Neuronal stem cell (in vitro differentiated cells): ENCODE measurements around the gene SAMD4A.

Experiments used
- DNase-seq: peaks from one replicate; pipeline ENCODE4 v3.0.0-alpha.2; 2013; ENCODE audit warnings: low spot score
- H2AFZ ChIP-seq: one replicate; pipeline ENCODE4 v1.6.1; 2013; ENCODE audit warnings: mild to moderate bottlenecking, low read length, inconsistent platforms
- H2AK5ac ChIP-seq: 2 replicates; pipeline ENCODE4 v1.6.1; 2013; ENCODE audit warnings: low read depth, mild to moderate bottlenecking, inconsistent platforms, low read length, moderate library complexity, mixed read lengths
- H2BK120ac ChIP-seq: 2 replicates; pipeline ENCODE4 v1.6.1; 2013; ENCODE audit warnings: low read depth, mild to moderate bottlenecking, inconsistent platforms, low read length, moderate library complexity, mixed read lengths
- H2BK12ac ChIP-seq: one replicate; pipeline ENCODE4 v1.6.1; 2013; ENCODE audit warnings: low read length, inconsistent platforms
- H2BK15ac ChIP-seq: 2 replicates; pipeline ENCODE4 v1.6.1; 2013; ENCODE audit warnings: mild to moderate bottlenecking, low read length, inconsistent platforms, mixed read lengths
- H2BK5ac ChIP-seq: one replicate; pipeline ENCODE4 v1.6.1; 2013; ENCODE audit warnings: inconsistent platforms, mild to moderate bottlenecking, low read length, moderate library complexity
- H3K14ac ChIP-seq: one replicate; pipeline ENCODE4 v1.6.1; 2013; ENCODE audit warnings: low read length, inconsistent platforms
- H3K18ac ChIP-seq: 2 replicates; pipeline ENCODE4 v1.6.1; 2013; ENCODE audit warnings: low read length, inconsistent platforms
- H3K23ac ChIP-seq: 2 replicates; pipeline ENCODE4 v1.6.1; 2013; ENCODE audit warnings: low read depth, mild to moderate bottlenecking, mixed read lengths, low read length, inconsistent platforms; ENCODE audit not compliant: poor library complexity
- H3K27ac ChIP-seq: replicated peaks from 3 replicates; pipeline ENCODE4 v1.5.1; 2013; ENCODE audit warnings: low read length, inconsistent platforms
- H3K27me3 ChIP-seq, 3 experiments: 2 replicates each; pipeline ENCODE4 v1.6.1; 2013; ENCODE audit warnings: low read length in 3 of 3, mild to moderate bottlenecking in 2 of 3, inconsistent platforms in 1 of 3, low read depth in 1 of 3, mixed read lengths in 1 of 3, moderate library complexity in 1 of 3; ENCODE audit not compliant: control insufficient read depth in 3 of 3, insufficient read depth in 3 of 3
- H3K36me3 ChIP-seq, 2 donors: replicated peaks in 1 of 2; 2 replicates each; pipeline ENCODE4 v1.6.1; 2013; ENCODE audit warnings: low read length in 2 of 2; ENCODE audit not compliant: control insufficient read depth in 2 of 2, insufficient read depth in 2 of 2
- H3K4ac ChIP-seq: 2 replicates; pipeline ENCODE4 v1.6.1; 2013; ENCODE audit warnings: inconsistent platforms, mild to moderate bottlenecking, low read length, moderate library complexity
- H3K4me1 ChIP-seq, 2 donors: 1 replicate in 1 of 2; 2 replicates in 1 of 2; pipeline ENCODE4 v1.6.1; 2013; ENCODE audit warnings: low read length in 2 of 2, low read depth in 1 of 2; ENCODE audit not compliant: control insufficient read depth in 2 of 2, insufficient read depth in 1 of 2
- H3K4me2 ChIP-seq: one replicate; pipeline ENCODE4 v1.6.1; 2013; ENCODE audit warnings: mild to moderate bottlenecking, low read length, inconsistent platforms; ENCODE audit not compliant: insufficient read depth, poor library complexity, severe bottlenecking
- H3K4me3 ChIP-seq, 2 donors: 2 replicates each; pipeline ENCODE4 v1.5.1; 2013; ENCODE audit warnings: low read length in 2 of 2, mild to moderate bottlenecking in 2 of 2, inconsistent platforms in 1 of 2, moderate library complexity in 1 of 2
- H3K79me1 ChIP-seq: one replicate; pipeline ENCODE4 v1.6.1; 2013; ENCODE audit warnings: low read depth, mild to moderate bottlenecking, inconsistent platforms, low read length, moderate library complexity
- H3K9ac ChIP-seq: one replicate; pipeline ENCODE4 v1.6.1; 2013; ENCODE audit warnings: mild to moderate bottlenecking, low read depth, low read length, inconsistent platforms; ENCODE audit not compliant: poor library complexity
- H3K9me3 ChIP-seq, 2 donors: replicated peaks in 1 of 2; 2 replicates each; pipeline versions ENCODE3 to v1.6.1; 2013; ENCODE audit warnings: low read length in 2 of 2, mild to moderate bottlenecking in 2 of 2, inconsistent platforms in 1 of 2, low read depth in 1 of 2, mixed read lengths in 1 of 2, moderate library complexity in 1 of 2; ENCODE audit not compliant: control insufficient read depth in 2 of 2, insufficient read depth in 1 of 2
- H4K8ac ChIP-seq: one replicate; pipeline ENCODE4 v1.6.1; 2013; ENCODE audit warnings: low read depth, mild to moderate bottlenecking, inconsistent platforms, low read length, moderate library complexity
- H4K91ac ChIP-seq: one replicate; pipeline ENCODE4 v1.6.1; 2013; ENCODE audit warnings: low read length, low read depth, mild to moderate bottlenecking, inconsistent platforms; ENCODE audit not compliant: poor library complexity
- WGBS, 2 donors: extraction: QIAGEN DNeasy Blood & Tissue Kit; methylation state at CpG; one replicate each; pipeline ENCODE4 v1.1.7; 2013; ENCODE audit warnings: missing lambda C conversion rate in 2 of 2, mixed read lengths in 1 of 2; ENCODE audit not compliant: insufficient read length in 2 of 2, insufficient replicate concordance in 1 of 2; ENCODE audit errors: extremely low coverage in 2 of 2; 5-methylcytosine and 5-hydroxymethylcytosine counted together

SAMD4A gene

DNA sequence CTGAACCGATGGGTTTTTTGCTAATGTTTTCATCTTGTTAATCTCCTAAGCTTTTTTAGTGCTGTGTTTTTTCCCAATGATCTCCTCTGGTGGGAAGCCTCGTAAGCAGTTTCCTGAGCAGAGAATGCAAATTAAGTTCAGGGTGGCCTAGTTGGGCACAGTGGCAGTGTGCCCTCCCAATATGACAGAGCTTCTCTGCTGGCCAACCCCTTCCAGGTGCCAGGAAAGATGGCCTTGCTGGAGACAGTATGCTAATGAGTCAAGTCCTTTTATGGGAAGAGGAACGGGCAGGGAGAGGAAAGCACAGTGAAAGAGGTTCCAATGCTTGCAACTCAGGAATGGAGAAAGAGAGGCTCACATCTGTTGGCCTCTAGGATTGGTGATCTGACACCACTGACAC, 219.9 kb downstream of the SAMD4A start:
- Histone ChIP-seq H4K8ac (no peak overlapping the region), H2AK5ac (no peak overlapping the region), H3K4me1 (peaks cover 0 to 6% of the 10 kb centered on the region in 2 donors), H3K27ac (no peak overlapping the region), H3K79me1 (peaks cover 2% of the 10 kb centered on the region), H2BK120ac (no peak overlapping the region), H3K14ac (no peak overlapping the region), H3K4me2 (no peak overlapping the region), H2BK12ac (no peak overlapping the region), H3K4ac (no peak overlapping the region), H3K4me3 (no peak overlapping the region), H3K9me3 (no peaks in the 10 kb centered on the region), H2BK15ac (no peak overlapping the region), H3K27me3 (no peaks in the 10 kb centered on the region), H2BK5ac (no peak overlapping the region), H4K91ac (no peak overlapping the region), H3K18ac (no peak overlapping the region), H3K36me3 (peaks cover 10 to 71% of the 10 kb centered on the region in 2 donors), H2AFZ (no peak overlapping the region), H3K23ac (no peak overlapping the region), H3K9ac (no peak overlapping the region)
- no CpG with 5 or more reads among the region's 3 CpGs for WGBS, 2 donors
- DNase-seq: no peak

GRCh38 chr14:54787261-54787660, 220.3 kb downstream of the SAMD4A start:
- H2AFZ ChIP-seq: no peak overlapping the region
- H3K36me3 ChIP-seq: peaks cover 10 to 68% of the 10 kb centered on the region in 2 donors
- H3K4me2 ChIP-seq: no peak overlapping the region
- no peak overlapping the region for H4K8ac ChIP-seq
- WGBS, 2 donors: no CpG with 5 or more reads among the region's 1 CpG
- no peak overlapping the region for H2AK5ac ChIP-seq
- no peak overlapping the region for H3K27ac ChIP-seq
- no peaks in the 10 kb centered on the region for H3K9me3 ChIP-seq
- no peaks in the 10 kb centered on the region for H3K27me3 ChIP-seq
- H3K18ac ChIP-seq: no peak overlapping the region
- DNase-seq: no peak
- no peak overlapping the region for H2BK120ac ChIP-seq
- H4K91ac ChIP-seq: no peak overlapping the region
- H2BK5ac ChIP-seq: no peak overlapping the region
- H3K4me3 ChIP-seq: no peak overlapping the region
- H3K9ac ChIP-seq: no peak overlapping the region
- H3K79me1 ChIP-seq: peaks cover 2% of the 10 kb centered on the region
- no peak overlapping the region for H3K23ac ChIP-seq
- H3K14ac ChIP-seq: no peak overlapping the region
- peaks cover 3 to 7% of the 10 kb centered on the region in 2 donors for H3K4me1 ChIP-seq
- no peak overlapping the region for H2BK15ac ChIP-seq
- H3K4ac ChIP-seq: no peak overlapping the region
- H2BK12ac ChIP-seq: no peak overlapping the region

GRCh38 chr14:54788701-54789100, 221.8 kb downstream of the SAMD4A start:
- no peaks in the 10 kb centered on the region for H3K27me3 ChIP-seq
- no peak overlapping the region for H3K14ac ChIP-seq
- H4K8ac ChIP-seq: no peak overlapping the region
- H2BK15ac ChIP-seq: no peak overlapping the region
- H2BK120ac ChIP-seq: no peak overlapping the region
- no peak overlapping the region for H3K18ac ChIP-seq
- H3K9me3 ChIP-seq: no peaks in the 10 kb centered on the region
- no peak for DNase-seq
- H3K4me2 ChIP-seq: no peak overlapping the region
- no peak overlapping the region for H2AFZ ChIP-seq
- no peak overlapping the region for H3K27ac ChIP-seq
- H3K4me1 ChIP-seq: peaks cover 5 to 11% of the 10 kb centered on the region in 2 donors
- H3K4ac ChIP-seq: no peak overlapping the region
- H3K9ac ChIP-seq: no peak overlapping the region
- H3K79me1 ChIP-seq: peaks cover 2% of the 10 kb centered on the region
- no peak overlapping the region for H3K4me3 ChIP-seq
- no peak overlapping the region for H2BK5ac ChIP-seq
- H4K91ac ChIP-seq: no peak overlapping the region
- H3K23ac ChIP-seq: no peak overlapping the region
- no peak overlapping the region for H2AK5ac ChIP-seq
- H2BK12ac ChIP-seq: no peak overlapping the region
- H3K36me3 ChIP-seq: peaks cover 10 to 61% of the 10 kb centered on the region in 2 donors
- no CpG with 5 or more reads among the region's 17 CpGs for WGBS, 2 donors

GRCh38 chr14:54789166-54789565, 222.2 kb downstream of the SAMD4A start:
- H3K36me3 ChIP-seq: peaks cover 10 to 56% of the 10 kb centered on the region in 2 donors

More at GRCh38 chr14:54789166-54789565, 222.2 kb downstream of the SAMD4A start:
- no peaks in the 10 kb centered on the region for H3K9me3 ChIP-seq
- H2BK120ac ChIP-seq: no peak overlapping the region
- H4K8ac ChIP-seq: no peak overlapping the region
- H2BK5ac ChIP-seq: no peak overlapping the region
- H2AFZ ChIP-seq: no peak overlapping the region
- H3K23ac ChIP-seq: no peak overlapping the region
- peaks cover 2% of the 10 kb centered on the region for H3K79me1 ChIP-seq
- WGBS, 2 donors: no CpG with 5 or more reads among the region's 5 CpGs
- no peak overlapping the region for H3K14ac ChIP-seq
- H3K4me1 ChIP-seq: peaks cover 5 to 14% of the 10 kb centered on the region in 2 donors
- no peak overlapping the region for H3K4me2 ChIP-seq
- no peak for DNase-seq
- H2AK5ac ChIP-seq: no peak overlapping the region
- H3K27ac ChIP-seq: no peak overlapping the region
- H2BK12ac ChIP-seq: no peak overlapping the region
- H4K91ac ChIP-seq: no peak overlapping the region
- no peak overlapping the region for H3K4me3 ChIP-seq
- no peak overlapping the region for H3K9ac ChIP-seq
- H3K18ac ChIP-seq: no peak overlapping the region
- H2BK15ac ChIP-seq: no peak overlapping the region
- H3K4ac ChIP-seq: no peak overlapping the region
- H3K27me3 ChIP-seq: no peaks in the 10 kb centered on the region
